Erythroblast (primary cell): ENCODE measurements around the gene DMD.

Experiments
- GATA1 ChIP-seq: IDR thresholded peaks from 2 replicates; pipeline ENCODE4 v1.6.1; 2011; ENCODE audit warnings: low read depth, mild to moderate bottlenecking, control low read depth, low read length, moderate library complexity
- POLR2A ChIP-seq: IDR thresholded peaks from 2 replicates; pipeline ENCODE4 v1.6.1; 2011; ENCODE audit warnings: mild to moderate bottlenecking, low read length

DNA sequence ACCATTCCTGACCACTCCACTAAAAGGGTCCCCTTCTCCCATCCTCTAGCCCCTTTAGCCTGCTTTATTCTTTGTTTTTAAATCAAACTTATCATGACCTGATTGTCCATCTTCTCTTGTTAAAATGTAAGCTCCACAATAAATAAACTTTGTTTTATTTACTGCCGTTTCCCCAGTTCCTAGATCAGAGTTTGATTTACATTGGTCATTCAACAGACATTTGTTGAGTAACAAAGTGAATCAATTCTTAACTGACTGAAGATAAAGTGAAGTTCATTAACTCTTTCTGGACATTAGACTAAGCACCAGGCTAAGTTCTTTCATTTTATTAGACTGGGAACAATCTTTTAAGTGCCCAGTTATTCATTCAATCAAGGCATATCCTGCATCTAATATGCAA lies 1876.4 kb downstream of the DMD start:
- no peak for TF ChIP-seq POLR2A
- no peak for TF ChIP-seq GATA1
